OCI-LY7 (cell line): Measurements from ENCODE around the gene MTX3.

ENCODE experiments used
- EZH2phosphoT487 ChIP-seq: fragments of 200-600 bp; sonication (generic); IDR thresholded peaks from 2 replicates; pipeline ENCODE4 v1.6.1; 2018; ENCODE audit warnings: low read depth, borderline replicate concordance, mild to moderate bottlenecking, mixed run types, antibody characterized with exemption, low read length, moderate library complexity, mixed read lengths
- TF ChIP-seq, protein P1 (sequence below): fragments of 200-600 bp; sonication (generic); conservative IDR thresholded peaks from 2 replicates; pipeline ENCODE4 v1.5.1; 2014; ENCODE audit warnings: mild to moderate bottlenecking, antibody characterized with exemption, low read length, moderate library complexity, mixed read lengths

DNA sequence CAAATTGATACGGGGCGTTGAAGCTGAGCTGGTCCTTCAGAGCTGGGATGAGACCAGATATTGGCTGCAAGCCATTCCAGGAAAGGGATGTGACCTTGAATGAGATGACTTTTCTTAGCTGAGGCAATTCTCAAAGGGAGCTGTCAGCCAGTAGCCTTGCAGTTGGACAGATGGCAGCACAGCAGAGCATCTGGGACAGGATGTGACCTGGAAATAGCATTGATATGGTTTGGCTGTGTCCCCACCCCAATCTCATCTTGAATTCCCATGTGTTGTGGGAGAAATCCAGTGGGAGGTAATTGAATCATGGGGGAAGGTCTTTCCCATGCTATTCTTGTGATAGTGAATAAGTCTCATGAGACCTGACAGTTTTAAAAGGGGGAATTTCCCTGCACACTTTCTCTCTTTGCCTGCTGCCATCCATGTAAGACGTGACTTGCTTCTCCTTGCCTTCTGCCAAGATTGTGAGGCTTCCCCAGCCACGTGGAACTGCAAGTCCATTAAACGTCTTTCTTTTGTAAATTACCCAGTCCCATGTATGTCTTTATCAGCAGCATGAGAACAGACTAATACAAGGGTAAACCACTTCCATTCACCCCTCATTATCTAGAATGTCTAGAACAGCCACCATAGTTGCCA, 19.8 kb upstream of the MTX3 start:
- TF ChIP-seq, protein P1, sequence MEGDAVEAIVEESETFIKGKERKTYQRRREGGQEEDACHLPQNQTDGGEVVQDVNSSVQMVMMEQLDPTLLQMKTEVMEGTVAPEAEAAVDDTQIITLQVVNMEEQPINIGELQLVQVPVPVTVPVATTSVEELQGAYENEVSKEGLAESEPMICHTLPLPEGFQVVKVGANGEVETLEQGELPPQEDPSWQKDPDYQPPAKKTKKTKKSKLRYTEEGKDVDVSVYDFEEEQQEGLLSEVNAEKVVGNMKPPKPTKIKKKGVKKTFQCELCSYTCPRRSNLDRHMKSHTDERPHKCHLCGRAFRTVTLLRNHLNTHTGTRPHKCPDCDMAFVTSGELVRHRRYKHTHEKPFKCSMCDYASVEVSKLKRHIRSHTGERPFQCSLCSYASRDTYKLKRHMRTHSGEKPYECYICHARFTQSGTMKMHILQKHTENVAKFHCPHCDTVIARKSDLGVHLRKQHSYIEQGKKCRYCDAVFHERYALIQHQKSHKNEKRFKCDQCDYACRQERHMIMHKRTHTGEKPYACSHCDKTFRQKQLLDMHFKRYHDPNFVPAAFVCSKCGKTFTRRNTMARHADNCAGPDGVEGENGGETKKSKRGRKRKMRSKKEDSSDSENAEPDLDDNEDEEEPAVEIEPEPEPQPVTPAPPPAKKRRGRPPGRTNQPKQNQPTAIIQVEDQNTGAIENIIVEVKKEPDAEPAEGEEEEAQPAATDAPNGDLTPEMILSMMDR, result no peak
- TF ChIP-seq EZH2phosphoT487, result no peak
